Activated T-cell treated with anti-CD3 and anti-CD28 coated beads, Interleukin-2, amount 50 U/mL, for 24 hours (primary cell): ENCODE data around the gene OTX2.
A peak's percentile ranks its signal among the peaks of the same experiment; 100 is the strongest.

Experiments used
- DNase-seq: peaks from one replicate; pipeline ENCODE4 v3.0.0-alpha.2; 2020
- H3K27ac Mint-ChIP-seq: 2 replicates; pipeline ENCODE4 v1.8.0; 2020; ENCODE audit warnings: mild to moderate bottlenecking, mixed read lengths
- H3K27me3 Mint-ChIP-seq: 2 replicates; pipeline ENCODE4 v1.8.0; 2020; ENCODE audit warnings: mixed read lengths
- H3K36me3 Mint-ChIP-seq: 2 replicates; pipeline ENCODE4 v1.8.0; 2020; ENCODE audit warnings: low read depth, mixed read lengths
- H3K4me1 Mint-ChIP-seq: 2 replicates; pipeline ENCODE4 v1.8.0; 2020; ENCODE audit warnings: low read depth, mixed read lengths
- H3K4me3 Mint-ChIP-seq: 2 replicates; pipeline ENCODE4 v1.8.0; 2020; ENCODE audit warnings: mild to moderate bottlenecking, moderate library complexity, mixed read lengths
- H3K9me3 Mint-ChIP-seq: 2 replicates; pipeline ENCODE4 v1.8.0; 2020; ENCODE audit warnings: mixed read lengths

The OTX2 gene

DNA sequence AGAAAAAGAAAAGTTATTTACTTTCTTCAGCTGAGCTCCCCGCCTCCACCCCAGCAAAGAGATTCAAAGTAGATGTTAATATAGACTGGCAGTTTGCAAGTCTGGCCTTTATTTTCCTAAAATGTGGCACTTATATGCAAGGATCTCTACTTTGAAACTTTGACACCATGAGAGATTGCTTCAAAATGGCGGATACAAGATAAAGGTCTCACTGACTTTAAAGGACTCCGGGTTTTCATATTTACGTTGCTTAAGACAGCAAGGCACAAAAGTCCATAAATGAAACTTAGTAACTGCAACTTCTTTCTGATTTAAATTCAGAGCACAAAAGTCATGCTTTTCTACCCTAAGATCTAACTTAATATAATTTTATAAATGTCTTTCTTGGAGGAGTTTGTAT is 3.5 kb downstream of the OTX2 start:
- Mint-ChIP-seq H3K4me3 (no peak overlapping the region), H3K27me3 (peaks cover 94% of the 10 kb centered on the region), H3K4me1 (peaks cover 34% of the 10 kb centered on the region), H3K36me3 (no peaks in the 10 kb centered on the region), H3K27ac (no peak overlapping the region), H3K9me3 (peaks cover 3% of the 10 kb centered on the region)
- no peak for DNase-seq

DNA sequence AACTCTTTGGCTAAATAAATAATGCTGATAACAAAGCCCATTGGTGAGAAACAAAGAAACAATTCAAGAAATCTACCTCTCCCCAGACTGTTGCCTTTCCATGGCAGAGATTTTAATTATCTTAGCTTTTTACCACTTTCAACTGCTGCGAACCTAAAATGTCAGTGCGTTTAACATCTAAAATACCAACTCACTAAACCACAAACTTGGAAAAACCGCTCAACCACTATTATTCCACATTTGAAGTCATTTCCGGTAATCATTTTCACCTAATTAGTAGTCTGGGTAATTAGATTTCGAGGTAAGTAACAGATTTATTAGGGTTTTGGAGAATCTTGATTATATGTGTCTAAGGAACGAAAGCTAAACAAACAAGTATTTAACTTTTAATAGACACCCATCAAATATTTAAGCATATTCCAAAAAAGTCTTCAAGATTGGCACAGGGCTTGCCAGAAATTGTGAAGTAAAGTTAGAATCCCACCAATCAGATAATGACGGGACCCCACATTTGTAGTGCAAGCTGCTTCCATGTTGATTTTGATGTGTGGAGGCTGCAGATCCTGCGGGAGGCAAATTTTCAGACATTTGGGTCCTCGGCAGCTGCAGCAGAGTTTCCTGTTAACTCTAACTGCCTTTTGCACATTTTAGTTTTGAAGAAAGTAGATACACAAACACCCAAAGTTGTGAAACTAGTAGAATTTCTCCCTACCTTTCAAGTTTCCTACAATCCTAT is 4.1 kb downstream of the OTX2 start:
- H3K4me3 Mint-ChIP-seq, result no peak overlapping the region
- peaks cover 3% of the 10 kb centered on the region for H3K9me3 Mint-ChIP-seq
- H3K36me3 Mint-ChIP-seq, result no peaks in the 10 kb centered on the region
- H3K4me1 Mint-ChIP-seq, result peaks cover 33% of the 10 kb centered on the region
- DNase-seq, result no peak
- no peak overlapping the region for H3K27ac Mint-ChIP-seq
- peaks cover 96% of the 10 kb centered on the region for H3K27me3 Mint-ChIP-seq

DNA sequence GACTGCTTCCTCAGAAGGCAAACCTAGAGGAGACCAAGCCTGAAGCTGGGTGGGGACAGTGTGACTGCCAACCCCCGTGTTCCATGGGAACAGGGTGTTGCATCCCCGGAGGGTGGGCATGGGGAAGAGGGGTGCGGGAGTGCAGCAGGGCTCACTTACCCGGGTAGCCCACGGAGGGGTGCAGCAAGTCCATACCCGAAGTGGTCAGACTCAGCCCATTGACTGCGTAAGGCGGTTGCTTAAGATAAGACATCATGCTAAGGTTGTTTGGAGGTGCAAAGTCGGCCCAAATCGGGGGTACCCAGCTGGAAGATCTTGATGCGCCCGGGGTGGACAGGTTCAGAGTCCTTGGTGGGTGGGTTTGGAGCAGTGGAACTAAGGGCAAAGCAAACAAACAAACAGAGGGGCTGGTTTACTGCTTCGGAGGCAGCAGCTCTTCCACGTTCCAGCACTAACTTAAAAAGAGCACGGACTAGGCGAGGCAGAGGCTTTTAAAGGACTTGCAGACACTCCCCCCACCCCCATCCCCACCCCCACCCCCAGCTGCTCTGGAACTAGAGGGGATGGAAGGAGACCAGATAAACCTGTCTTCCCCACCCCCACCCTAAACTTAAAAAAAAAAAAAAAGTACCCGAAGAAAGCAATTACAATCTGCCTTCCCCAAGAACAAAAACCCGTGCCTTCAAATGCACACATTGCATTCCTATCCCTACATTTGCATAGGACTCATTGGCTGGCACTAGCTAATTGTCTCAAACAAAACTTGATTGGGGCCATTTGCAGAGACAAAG is 4.9 kb downstream of the OTX2 start:
- no peak overlapping the region for H3K27ac Mint-ChIP-seq
- no peak overlapping the region for H3K4me3 Mint-ChIP-seq

DNA sequence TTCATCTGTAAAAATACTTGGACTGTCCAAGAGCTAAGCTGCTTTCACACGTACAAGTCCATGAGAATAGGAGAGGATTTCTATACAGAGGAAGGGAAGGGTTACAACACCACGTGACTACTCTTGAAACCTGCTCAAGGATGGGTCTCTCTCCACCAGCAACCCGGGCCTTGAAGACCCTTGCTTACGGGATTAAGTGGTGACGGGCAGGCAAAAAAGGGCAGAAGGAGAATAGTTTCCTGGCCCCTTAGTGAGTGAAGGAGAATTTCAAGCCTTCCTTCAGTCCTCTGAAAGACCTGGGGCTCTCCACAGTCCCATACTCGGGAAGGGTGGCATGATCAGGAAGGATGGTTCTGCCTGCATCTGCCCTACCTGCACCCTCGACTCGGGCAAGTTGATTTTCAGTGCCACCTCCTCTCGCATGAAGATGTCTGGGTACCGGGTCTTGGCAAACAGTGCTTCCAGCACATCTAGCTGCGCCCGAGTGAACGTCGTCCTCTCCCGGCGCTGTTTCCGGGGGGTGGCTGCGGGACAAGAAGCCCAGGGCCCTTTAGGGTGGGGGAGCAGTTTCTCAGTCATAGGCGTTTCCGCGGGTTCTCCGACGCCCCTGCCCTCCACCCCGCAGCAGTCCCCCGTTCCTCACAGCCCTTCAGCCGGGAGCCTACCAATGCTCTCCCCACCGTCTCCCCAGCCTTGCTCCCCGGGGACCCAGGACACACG is 6.3 kb downstream of the OTX2 start:
- DNase-seq, result no peak
- Mint-ChIP-seq H3K36me3 (no peaks in the 10 kb centered on the region), H3K9me3 (peaks cover 3% of the 10 kb centered on the region), H3K27ac (no peak overlapping the region), H3K27me3 (peaks cover 95% of the 10 kb centered on the region), H3K4me1 (peaks cover 20% of the 10 kb centered on the region), H3K4me3 (no peak overlapping the region)

More for the DNA sequence above, 4.9 kb downstream of the OTX2 start:
- Mint-ChIP-seq H3K4me1 (peaks cover 29% of the 10 kb centered on the region), H3K27me3 (peaks cover 96% of the 10 kb centered on the region), H3K9me3 (peaks cover 3% of the 10 kb centered on the region), H3K36me3 (no peaks in the 10 kb centered on the region)
- DNase-seq, result no peak

DNA sequence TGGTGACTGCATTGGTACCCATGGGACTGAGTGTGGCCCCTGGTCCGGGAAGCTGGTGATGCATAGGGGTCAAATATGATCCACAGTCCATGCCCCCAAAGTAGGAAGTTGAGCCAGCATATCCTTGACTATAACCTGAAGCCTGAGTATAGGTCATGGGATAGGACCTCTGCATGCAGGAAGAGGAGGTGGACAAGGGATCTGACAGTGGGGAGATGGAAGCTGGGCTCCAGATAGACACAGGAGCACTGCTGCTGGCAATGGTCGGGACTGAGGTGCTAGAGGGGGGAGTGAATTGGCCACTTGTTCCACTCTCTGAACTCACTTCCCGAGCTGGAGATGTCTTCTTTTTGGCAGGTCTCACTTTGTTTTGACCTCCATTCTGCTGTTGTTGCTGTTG is 8.4 kb downstream of the OTX2 start:
- Mint-ChIP-seq H3K27ac (no peak overlapping the region), H3K36me3 (no peaks in the 10 kb centered on the region), H3K9me3 (peaks cover 3% of the 10 kb centered on the region), H3K27me3 (peaks cover 88% of the 10 kb centered on the region), H3K4me3 (no peak overlapping the region), H3K4me1 (peaks cover 16% of the 10 kb centered on the region)
- no peak for DNase-seq

DNA sequence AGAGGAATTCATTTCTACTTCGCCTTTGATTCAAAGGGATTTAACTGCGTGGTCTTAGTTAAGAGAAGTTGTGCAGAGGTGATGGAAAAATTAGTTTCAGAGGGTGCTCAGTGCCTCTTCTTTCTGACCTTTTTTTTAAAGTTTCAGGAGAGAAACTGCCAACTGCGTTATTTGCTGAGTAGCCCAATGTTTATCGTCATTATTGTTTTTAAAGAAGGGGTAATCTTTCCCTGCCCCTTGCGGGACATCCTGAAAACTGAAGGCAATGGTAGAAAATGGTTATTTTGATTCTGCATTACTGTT is 11.0 kb downstream of the OTX2 start:
- Mint-ChIP-seq H3K36me3 (no peaks in the 10 kb centered on the region), H3K9me3 (no peaks in the 10 kb centered on the region), H3K4me1 (peaks cover 11% of the 10 kb centered on the region), H3K27me3 (peaks cover 87% of the 10 kb centered on the region), H3K4me3 (no peak overlapping the region), H3K27ac (no peak overlapping the region)
- no peak for DNase-seq

DNA sequence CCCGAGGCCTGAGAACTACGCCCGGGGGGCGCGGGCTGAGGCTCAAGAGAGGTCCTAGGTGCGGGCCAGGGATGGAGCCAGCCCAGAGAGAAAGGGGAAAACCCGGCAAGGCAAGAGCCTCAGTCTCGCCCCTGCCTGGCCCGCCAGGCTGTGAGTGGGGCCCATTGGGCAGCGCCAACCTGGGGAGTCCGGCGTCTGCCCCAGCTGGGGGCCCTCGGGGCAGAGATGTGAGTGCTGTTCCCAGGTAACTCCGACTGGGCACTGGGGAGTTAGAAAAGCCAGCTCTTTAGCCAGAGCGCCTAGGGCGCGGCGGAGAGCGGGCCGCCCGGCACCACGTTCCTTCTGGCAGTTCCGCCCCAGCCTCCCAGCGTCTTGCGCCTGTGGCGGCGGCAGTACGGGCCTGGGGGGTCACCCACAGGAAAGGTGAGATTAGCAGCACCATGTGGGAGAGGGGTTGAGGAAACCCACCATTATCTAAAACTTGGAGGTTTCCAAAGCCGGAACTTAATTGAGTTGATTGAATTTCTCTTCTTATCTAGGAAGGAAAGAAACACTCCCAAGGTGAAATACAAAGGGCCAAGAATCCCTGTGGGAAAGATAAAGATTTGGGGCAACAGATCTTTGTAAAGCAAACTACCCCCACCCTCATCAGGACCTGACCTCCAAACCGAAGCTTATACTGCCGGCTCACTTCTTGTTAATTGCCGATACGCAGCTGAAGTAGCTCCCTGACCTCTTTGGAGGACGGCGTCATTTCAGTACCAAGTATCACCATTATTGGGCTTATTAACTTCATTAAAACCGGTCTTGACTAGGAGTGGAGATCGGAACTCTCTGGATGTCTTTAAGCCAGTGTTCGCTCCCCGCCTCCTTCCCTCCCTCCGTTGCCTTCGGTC is 11.6 kb downstream of the OTX2 start:
- Mint-ChIP-seq H3K36me3 (no peaks in the 10 kb centered on the region), H3K27me3 (peaks cover 87% of the 10 kb centered on the region), H3K4me3 (no peak overlapping the region), H3K27ac (no peak overlapping the region), H3K9me3 (no peaks in the 10 kb centered on the region), H3K4me1 (peaks cover 12% of the 10 kb centered on the region)
- no peak for DNase-seq

DNA sequence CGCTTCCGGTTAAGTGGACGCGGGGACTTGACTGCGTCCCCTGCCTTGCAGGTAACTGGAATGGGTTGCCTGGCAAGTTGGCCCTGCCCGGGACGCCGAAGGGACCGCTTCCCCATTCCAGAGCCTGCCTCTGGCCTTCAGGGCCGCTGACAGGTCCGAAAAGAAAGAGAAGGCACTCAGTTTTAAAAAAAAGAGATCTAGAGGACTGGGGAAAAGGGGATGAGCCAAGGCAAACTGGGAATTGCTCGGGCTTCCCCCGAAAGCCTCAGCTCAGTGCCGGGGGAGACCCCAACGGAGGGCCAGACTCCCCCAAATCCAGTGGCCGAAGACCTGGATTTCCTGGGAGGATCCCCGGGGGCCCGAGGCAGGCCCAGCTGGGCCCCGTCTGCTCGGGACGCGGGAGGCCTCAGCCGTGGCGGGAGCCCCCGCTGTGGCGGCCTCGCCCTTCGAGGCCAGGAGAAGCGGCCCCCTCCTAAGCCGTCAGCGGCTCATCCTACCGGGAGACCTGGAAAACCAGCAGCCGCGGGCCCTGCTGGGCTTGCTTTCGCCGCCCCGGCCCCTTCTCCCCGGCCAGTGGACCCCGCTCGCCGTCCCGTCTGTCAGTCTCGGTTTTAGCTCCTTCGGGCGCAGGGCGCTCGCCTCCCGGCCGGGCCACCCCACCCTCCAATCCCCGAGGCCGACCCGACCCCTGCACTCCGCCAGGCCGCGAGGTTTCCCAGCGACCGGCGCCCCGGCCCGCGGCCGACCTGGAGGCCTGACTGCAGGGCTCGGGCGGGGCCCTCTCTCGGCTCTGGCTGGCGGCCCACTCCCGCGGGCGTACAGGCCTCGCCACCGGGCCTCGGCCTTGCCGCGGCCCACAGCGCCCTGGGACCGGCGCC is 12.5 kb downstream of the OTX2 start:
- H3K4me3 Mint-ChIP-seq, result peak overlapping the region; percentile 31

DNA sequence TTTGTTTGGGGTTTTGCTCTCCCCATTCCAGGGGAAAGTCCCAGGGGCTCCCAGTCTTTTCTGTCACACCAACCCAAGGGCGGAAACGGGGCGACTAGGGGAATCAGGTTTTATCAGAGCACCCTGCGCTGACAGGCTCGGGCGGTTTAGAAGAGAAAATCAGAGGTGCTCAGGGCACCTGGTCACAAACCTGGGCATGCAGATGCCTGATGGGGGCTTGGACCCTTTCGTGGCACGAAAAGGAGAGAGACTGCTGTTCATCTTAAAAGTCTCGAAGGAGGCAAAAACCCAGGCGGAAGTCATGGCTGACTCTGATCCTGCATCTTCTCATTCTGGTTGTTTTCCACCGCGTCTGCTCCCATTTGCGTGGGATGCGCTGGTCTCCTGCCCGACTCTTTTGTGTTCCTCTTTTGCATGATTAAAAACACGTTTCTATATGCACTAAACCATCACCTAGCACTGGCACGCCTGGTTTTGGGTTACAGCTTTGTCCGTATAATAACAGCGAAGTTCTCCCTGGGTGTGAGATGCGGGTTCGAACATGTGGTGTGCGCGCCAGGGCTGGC is 13.2 kb downstream of the OTX2 start:
- Mint-ChIP-seq H3K27ac (no peak overlapping the region), H3K27me3 (peaks cover 84% of the 10 kb centered on the region)

More for the DNA sequence above, 12.5 kb downstream of the OTX2 start:
- Mint-ChIP-seq H3K4me1 (peaks cover 12% of the 10 kb centered on the region), H3K27ac (no peak overlapping the region), H3K36me3 (no peaks in the 10 kb centered on the region), H3K27me3 (peaks cover 86% of the 10 kb centered on the region), H3K9me3 (no peaks in the 10 kb centered on the region)
- DNase-seq, result no peak

DNA sequence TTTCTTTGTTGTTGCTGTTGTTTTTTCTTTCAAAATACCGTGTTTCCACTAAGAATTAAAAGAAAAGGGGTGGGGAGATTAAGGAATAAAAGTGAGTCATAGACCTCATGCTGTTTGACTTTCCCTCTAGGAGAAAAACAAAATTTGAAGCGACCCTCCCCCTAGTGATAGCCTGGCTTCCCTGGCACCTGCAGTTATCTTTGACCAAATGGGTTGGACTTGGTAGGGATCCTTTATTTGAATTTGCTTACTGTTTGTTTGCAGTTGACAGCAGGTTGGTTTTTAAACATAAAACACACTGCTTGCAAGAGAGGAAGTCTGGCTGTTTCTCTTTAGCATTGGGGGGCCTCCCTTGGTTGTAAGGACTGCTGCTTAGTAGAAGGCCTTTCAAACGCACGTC is 14.0 kb downstream of the OTX2 start:
- H3K4me3 Mint-ChIP-seq, result no peak overlapping the region
- no peak for DNase-seq
- H3K27me3 Mint-ChIP-seq, result peaks cover 82% of the 10 kb centered on the region
- no peaks in the 10 kb centered on the region for H3K36me3 Mint-ChIP-seq
- peaks cover 12% of the 10 kb centered on the region for H3K4me1 Mint-ChIP-seq
- no peaks in the 10 kb centered on the region for H3K9me3 Mint-ChIP-seq
- no peak overlapping the region for H3K27ac Mint-ChIP-seq

More for the DNA sequence above, 13.2 kb downstream of the OTX2 start:
- Mint-ChIP-seq H3K4me3 (peak overlapping the region; percentile 31), H3K9me3 (no peaks in the 10 kb centered on the region), H3K4me1 (peaks cover 12% of the 10 kb centered on the region), H3K36me3 (no peaks in the 10 kb centered on the region)
- DNase-seq, result no peak

DNA sequence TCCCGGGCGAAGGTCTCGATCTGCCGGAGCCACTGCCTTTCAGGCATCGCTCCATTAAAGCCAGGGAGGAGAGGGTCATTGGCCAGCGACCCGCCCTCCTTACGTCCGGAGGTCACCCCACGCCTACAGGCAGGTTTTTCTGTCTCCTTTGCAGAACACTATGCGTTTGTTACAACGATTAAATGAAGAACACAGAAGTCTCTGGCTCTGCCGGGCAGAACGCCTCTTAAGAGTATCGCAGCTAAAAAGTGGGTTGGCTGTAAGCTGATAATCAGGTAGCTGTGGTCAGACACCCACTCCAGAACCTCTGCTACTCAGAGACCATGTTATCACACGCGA is 15.0 kb downstream of the OTX2 start:
- Mint-ChIP-seq H3K36me3 (no peaks in the 10 kb centered on the region), H3K4me1 (peaks cover 12% of the 10 kb centered on the region), H3K9me3 (no peaks in the 10 kb centered on the region), H3K4me3 (no peak overlapping the region), H3K27ac (no peak overlapping the region), H3K27me3 (peaks cover 78% of the 10 kb centered on the region)
- no peak for DNase-seq

DNA sequence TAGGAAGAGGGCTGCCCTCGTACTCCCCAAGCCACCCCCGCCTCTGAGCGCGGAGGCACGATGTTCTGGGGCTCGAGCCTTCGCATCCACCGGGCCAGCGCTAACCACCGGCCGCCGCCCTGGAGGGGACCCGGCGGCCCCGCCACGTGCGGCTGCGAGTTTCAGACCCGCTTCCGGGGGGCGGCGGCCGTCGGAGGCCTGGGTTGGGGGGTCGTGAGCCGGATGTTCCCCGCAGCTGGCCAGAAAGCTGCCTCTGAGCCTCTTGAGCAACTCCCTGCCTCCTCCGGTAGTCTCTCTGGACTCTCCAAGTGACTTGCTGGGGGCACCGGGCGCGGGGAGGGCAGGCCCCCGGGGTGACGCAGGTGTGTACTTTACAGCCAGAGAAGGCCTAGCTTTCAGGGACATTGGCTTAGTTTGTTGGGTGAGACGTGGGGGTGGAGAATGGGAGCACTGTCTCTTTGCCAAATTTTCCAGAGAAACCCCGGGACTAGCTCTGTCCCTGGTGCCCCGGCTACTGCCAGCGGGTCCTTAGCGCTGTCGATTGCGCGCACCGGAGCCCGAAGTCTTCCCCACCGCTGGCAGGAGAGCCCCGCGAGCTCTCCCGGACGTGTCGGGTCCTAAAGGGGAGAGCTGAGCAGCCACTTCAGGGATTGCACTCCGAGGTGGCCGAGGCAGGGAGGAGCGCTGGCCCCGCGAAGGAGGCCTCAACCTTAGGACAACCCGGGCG is 15.6 kb downstream of the OTX2 start:
- H3K36me3 Mint-ChIP-seq, result no peaks in the 10 kb centered on the region
- H3K27ac Mint-ChIP-seq, result no peak overlapping the region
- H3K27me3 Mint-ChIP-seq, result peaks cover 80% of the 10 kb centered on the region

DNA sequence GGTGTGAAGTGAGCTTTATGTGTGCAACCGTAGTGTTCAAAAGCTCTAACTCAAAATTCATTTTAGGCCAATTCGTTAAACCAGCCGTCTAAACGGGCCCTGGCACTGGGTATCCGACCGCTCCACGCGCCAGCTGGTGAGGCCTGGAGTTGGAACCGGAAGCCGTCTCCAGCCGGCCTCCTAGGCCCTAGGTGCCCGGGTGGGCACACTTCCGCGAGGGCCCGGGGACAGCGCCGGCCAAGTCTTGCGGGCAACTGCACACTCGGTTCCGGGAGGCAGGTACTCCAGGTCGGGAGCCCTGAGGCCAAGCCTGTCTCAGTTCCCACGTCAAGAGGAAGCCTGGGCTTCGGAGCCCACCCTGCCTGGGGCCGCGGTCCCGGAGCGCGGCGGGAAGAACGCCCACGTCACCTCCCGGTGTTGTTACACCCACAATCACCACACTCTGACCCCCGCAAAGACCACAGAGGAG is 16.2 kb downstream of the OTX2 start:
- Mint-ChIP-seq H3K27ac (no peak overlapping the region), H3K4me1 (peaks cover 12% of the 10 kb centered on the region), H3K9me3 (no peaks in the 10 kb centered on the region), H3K27me3 (peaks cover 74% of the 10 kb centered on the region), H3K36me3 (no peaks in the 10 kb centered on the region), H3K4me3 (no peak overlapping the region)
- DNase-seq, result no peak

More for the DNA sequence above, 15.6 kb downstream of the OTX2 start:
- Mint-ChIP-seq H3K4me1 (peaks cover 12% of the 10 kb centered on the region), H3K9me3 (no peaks in the 10 kb centered on the region), H3K4me3 (no peak overlapping the region)
- DNase-seq, result peak; percentile 29
